ENCODE results near the gene RGS7. TPM values are rescaled to one million over a fixed set of nuclear protein-coding genes. Genes with fewer than 3 reads are reported as not detected.

The RGS7 gene
- total and polyA plus RNA-seq, 2 of the 8 experiments (the other 6 are each of a cell fraction or from before 2014, with no cell fraction given): 1.6 to 3.0 TPM

GRCh38 chr1:241356519-241357365 lies at the start of gene RGS7 (continued):
- no peak for TF ChIP-seq ATF2 (IDR thresholded peaks at IDR 0.05; ENCODE audit: low read length)
- peak; percentile 38; the same call in 1 of the 2 replicates for TF ChIP-seq PHF8 (conservative IDR thresholded peaks at IDR 0.05; ENCODE audit: low read depth, low read length)
- TF ChIP-seq YY1 (IDR thresholded peaks at IDR 0.05; ENCODE audit: low read depth, low read length): no peak
- TF ChIP-seq GABPA (IDR thresholded peaks at IDR 0.05; ENCODE audit: borderline replicate concordance, insufficient read depth, low read length): no peak
- no peak for TF ChIP-seq SIX5 (IDR thresholded peaks at IDR 0.05; ENCODE audit: low read depth, low read length)
- TF ChIP-seq RNF2 (IDR thresholded peaks at IDR 0.05; ENCODE audit: borderline replicate concordance, low read depth, low read length, missing control alignments, poor library complexity, severe bottlenecking): no peak
- TF ChIP-seq TBP (IDR thresholded peaks at IDR 0.05; ENCODE audit: low read depth, low read length): no peak
- no peak for TF ChIP-seq RXRA (IDR thresholded peaks at IDR 0.05; ENCODE audit: insufficient read depth, low read depth, low read length)
- TF ChIP-seq KDM5A (IDR thresholded peaks at IDR 0.05; ENCODE audit: low read length): no peak
- no peak for TF ChIP-seq CHD2 (IDR thresholded peaks at IDR 0.05; ENCODE audit: low read length)
- TF ChIP-seq, protein P1, sequence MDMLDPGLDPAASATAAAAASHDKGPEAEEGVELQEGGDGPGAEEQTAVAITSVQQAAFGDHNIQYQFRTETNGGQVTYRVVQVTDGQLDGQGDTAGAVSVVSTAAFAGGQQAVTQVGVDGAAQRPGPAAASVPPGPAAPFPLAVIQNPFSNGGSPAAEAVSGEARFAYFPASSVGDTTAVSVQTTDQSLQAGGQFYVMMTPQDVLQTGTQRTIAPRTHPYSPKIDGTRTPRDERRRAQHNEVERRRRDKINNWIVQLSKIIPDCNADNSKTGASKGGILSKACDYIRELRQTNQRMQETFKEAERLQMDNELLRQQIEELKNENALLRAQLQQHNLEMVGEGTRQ (IDR thresholded peaks at IDR 0.05; ENCODE audit: low read length): peak; percentile 66
- TF ChIP-seq CREB1 (IDR thresholded peaks at IDR 0.05): no peak
- TF ChIP-seq SIRT6 (IDR thresholded peaks at IDR 0.05; ENCODE audit: low read length): no peak
- no peak for TF ChIP-seq HDAC6 (IDR thresholded peaks at IDR 0.05; ENCODE audit: low read depth, low read length)
- TF ChIP-seq SAP30 (IDR thresholded peaks at IDR 0.05; ENCODE audit: insufficient read depth, insufficient replicate concordance, low read length): no peak
- peak; percentile 84 for TF ChIP-seq RBBP5 (IDR thresholded peaks at IDR 0.05; ENCODE audit: borderline replicate concordance, low read depth, low read length)
- TF ChIP-seq KDM4A (IDR thresholded peaks at IDR 0.05; ENCODE audit: low read depth, low read length, severe bottlenecking): peak; percentile 97
- no peak for TF ChIP-seq NANOG (IDR thresholded peaks at IDR 0.05; ENCODE audit: insufficient read depth, low read depth, low read length, poor library complexity, severe bottlenecking)
- TF ChIP-seq GTF2F1 (IDR thresholded peaks at IDR 0.05; ENCODE audit: borderline replicate concordance, low read depth, low read length): no peak
- TF ChIP-seq MAX (IDR thresholded peaks at IDR 0.05): peak; percentile 51; the same call in 1 of the 2 replicates
